GM19467 (cell line): ENCODE data around the gene KHDC4.
"Not testable (repeated sequence)": the region's sequence is repeated elsewhere in the genome, so short reads cannot be mapped to it uniquely, and the experiment has no call there.

Source experiments
- ATAC-seq: cut with Tn5 transposase; IDR thresholded peaks from one replicate; pipeline ENCODE4 v1.9.1; 2021; ENCODE audit warnings: mild to moderate bottlenecking, moderate library complexity; ENCODE audit not compliant: unreplicated experiment

Gene KHDC4

DNA sequence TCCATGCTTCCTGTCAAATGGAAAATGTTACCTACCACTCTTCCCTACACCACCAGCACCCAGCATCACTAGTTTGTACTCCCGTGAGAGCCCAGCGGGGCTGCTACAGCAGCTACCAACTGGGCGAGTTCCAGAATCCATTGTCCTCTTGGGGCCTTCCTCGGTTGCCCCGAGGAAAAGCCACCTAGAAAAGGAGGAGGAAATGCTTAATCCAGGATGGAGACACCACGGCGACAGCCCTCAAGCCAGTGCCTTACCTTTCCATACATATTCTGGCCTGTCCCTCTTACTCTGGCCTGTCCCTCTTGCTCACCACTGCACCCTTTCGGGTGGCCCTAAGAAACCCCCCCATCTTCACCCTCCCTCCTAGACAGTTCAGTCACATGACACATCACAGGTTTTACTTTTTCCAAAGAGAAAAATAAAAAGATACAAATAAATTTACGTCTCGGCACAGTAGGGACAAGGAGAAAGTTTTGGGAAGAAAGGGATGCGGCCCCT, 23.5 kb downstream of the KHDC4 start:
- no peak for ATAC-seq

DNA sequence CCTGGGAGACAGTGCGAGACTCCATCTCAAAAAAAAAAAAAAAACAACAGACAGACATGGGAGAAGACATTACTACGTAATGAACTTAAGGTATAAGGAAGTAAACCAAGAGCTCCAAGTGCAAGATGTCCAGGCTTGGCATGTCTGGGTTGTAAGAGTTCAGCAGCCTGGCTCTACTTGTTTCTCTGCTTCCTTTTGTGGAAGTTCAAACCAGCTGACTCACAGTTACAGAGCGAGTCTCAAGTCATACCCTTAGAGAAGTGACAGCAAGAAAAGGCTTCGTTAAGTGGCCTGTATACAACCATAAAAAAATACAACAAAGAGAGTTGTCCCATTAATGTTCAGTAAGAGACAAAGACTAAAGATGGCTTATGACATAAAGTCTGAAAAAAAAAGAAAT, 24.3 kb downstream of the KHDC4 start:
- no peak for ATAC-seq

DNA sequence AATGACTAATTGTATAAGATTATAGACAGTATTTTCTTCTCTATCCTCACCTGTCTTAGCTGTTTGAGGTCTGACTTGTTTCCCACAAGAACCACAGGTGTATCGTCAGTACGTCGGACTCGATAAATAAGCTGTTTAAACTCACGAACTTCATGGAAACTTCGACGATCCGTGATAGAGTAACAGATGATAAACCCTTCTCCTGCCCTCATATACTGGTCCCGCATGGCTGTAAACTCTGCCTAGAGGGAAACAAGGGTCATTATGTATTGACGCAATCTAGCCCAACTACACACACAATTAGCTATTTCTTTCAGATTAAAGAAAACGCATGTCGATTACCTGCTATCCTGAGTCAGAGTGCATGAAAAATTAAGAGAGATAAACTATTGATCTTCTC, 30.0 kb downstream of the KHDC4 start:
- no peak for ATAC-seq

DNA sequence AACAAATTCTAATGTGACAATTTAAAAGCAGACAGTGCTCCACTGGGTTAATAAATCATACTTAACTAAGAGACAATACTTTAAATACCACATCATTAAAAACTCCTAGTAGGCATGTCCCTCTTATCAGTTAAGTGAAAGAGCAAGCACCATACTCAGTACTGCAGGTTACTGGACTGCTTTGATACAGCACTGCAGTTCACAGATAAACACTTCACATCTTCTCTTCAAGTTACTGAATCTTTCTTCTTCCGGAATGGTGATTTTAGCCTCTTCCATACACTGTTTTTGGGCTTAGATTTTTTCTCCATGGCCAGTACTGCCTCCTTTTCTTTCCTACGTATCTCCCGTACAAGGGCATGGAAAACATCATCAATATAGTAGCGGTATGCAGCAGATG, 34.1 kb downstream of the KHDC4 start:
- no peak for ATAC-seq

DNA sequence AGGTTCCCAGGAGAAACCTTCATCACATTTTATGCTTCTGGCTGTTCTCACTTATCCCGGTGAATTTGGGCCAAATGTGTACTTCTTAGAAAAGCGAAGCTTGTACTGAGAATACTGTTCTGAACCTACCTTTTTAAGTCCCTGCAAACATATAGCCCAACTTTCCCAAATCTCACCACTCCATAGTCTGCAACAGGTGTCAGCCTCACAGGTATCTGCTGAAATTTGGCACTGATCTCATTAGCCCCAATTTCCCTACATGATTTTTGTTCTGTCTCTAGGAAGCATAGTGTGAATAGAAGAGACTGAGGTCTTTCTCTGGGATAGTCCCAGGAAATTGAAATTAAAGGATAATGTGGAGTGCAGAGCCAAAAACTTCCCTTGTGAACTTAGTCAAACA, 34.5 kb downstream of the KHDC4 start:
- ATAC-seq = no peak

DNA sequence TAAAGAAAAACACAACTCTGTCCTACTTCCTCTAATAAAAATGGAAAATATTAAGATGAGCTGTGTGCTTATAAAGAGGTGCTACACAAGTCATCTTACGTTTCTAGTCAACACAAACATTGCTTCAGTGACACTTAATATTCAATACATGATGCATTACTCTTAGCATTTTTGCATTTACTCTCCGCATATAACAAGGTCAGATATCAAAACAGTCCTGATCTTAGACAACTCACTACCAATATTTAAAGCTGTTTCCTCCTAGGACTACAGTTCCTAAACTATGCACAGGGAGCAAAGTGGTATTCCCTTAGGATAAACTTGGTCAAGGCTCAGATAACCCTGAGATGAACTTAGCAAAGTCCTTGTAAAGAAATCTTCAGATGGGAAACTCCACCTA, 35.3 kb downstream of the KHDC4 start:
- ATAC-seq = no peak

DNA sequence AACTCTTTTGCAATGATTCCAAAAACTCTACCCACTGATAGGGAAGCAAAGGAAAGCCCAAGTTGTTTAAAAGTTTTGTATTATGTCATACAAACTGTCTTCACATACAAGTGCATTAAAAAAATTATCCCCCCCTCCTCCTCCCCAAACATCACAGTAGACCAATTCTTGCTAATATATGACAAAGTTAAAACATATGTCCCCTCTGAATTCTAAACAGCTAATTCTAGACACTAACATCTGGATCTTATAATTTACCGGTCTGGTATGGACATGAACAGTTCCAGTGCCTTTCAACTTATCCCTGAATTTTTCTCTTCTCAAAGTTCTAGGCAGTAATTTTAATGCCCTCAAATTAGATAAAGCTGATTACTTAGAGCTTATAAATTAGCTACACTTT, 36.5 kb downstream of the KHDC4 start:
- no peak for ATAC-seq

DNA sequence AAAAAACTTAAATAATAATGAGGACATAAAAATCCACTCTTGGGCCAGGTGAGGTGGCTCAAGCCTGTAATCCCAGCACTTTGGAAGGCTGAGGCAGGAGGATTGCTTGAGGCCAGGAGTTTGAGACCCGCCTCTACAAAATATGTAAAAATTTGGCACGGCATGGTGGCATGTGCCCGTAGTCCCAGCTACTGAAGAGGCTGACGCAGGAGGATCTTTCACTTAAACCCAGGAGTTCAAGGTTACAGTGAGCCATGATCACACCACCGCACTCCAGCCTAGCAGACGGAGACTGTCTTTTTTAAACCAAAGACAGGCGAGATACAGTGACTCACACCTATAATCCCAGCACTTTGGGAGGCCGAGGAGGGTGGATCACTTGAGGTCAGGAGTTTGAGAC, 37.7 kb downstream of the KHDC4 start:
- ATAC-seq = not testable (repeated sequence)

DNA sequence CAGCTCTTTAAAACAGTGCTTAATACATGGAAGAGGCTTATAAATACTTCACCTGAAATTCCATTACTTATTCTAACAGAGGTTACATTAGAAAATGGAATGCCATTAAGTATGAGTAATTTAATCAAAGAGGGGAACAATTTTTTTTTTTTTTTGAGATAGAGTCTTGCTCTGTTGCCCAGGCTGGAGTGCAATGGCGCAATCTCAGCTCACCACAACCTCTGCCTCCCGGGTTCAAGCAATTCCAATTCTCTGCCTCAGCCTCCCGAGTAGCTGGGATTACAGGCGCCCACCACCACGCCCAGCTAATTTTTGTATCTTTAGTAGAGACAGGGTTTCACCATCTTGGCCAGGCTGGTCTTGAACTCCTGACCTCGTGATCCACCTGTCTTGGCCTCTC, 38.6 kb downstream of the KHDC4 start:
- ATAC-seq = not testable (repeated sequence)

DNA sequence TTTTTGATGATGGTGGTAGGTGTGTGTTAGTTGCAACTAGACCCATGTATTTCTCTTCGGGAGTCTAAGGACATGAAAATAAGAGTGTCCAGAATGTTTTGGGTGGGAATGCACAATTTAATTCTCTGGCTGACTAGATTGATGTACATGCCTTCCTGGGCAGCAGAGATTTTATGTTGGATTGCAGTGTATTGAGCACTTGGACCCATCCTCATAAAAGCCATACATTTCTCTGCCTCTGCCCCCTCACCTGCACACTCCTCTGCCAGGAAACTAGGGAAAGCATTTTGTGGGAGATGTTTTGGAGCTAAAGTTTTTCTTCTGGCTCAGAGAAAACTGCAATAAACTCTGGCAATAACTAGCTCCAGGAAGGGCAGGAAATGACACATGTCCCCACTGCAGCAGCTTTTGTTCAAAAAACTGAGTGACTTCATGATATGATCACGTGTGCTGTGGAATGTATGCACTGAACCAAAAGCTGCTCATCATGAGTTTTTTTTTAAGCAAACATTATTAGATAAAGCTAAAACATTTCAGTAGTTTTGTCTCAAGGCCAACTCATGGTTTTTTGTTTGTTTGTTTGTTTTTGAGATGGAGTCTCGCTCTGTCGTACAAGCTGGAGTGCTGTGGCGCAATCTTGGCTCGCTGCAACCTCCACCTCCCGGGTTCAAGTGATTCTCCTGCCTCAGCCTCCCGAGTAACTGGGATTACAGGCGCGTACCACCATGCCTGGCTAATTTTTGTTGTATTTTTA, 40.6 kb downstream of the KHDC4 start:
- no peak for ATAC-seq

DNA sequence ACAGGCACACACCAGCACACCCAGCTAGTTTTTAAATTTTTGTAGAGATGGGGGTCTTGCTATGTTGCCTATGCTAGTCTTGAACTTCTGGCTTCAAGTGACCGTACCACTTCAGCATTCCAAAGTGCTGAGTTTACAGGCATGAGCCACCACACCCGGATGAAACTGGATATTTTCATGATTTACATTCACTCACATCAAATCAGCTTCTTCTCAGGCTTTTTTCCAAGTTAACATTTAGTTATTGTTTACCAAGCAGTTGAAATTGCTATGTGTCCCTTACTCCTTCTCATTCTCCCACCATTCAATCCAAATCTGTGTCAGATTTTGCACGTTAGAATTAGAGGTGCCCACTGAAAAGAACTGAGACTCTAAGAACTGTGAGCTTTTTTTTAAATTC, 41.4 kb downstream of the KHDC4 start:
- no peak for ATAC-seq

DNA sequence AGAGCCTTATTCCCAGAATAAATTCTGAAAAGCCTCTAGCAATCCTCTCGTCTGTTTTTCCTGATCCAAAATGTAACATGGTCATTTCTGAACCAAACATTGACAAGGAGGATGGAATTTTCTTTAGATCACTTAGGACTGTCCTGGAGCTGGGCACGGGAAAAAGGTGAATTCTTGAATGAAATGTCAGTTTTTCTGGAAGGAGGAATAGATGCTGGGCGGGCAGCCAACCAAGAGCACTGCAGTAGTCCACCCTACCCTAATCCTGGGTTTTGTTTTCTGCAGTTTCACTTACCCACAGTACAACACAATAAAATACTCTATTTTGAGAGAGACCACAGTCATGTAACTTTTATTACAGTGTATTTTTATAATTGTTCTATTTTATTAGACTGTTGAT, 44.0 kb downstream of the KHDC4 start:
- ATAC-seq = no peak

DNA sequence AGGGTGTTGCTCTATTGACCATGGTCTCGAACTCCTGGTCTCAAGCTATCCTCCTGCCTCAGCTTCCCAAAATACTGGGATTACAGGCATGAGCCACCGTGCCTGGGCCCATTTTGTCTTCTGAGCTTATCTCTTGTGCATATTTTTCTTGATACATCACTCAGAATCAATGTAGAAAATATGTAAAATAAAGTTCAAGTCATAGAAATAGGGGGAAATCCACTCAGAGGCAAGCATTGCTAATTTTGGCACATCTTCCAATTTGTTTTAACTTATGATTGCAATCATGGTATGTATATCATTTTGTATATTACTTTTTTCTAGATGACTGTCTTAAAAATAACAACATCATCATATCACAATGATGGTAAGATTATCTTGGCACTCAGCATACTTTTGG, 44.6 kb downstream of the KHDC4 start:
- no peak for ATAC-seq

DNA sequence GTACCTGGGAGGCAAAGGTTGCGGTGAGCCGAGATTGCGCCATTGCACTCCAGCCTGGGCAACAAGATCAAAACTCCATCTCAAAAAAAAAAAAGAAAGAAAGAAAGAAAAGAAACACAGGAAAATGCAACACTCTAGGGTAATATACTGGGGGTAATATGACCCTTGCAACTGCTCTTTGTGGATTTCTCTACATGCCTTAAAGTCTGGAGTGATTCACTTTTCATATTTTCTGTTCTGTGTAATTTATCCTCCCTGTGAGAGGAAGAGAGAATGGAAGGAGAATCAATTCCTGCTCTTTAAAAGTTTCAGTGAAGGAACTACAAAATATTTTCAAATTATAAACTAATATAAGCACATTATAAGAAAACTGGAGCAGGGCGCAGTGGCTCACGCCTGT, 45.7 kb downstream of the KHDC4 start:
- no peak for ATAC-seq

DNA sequence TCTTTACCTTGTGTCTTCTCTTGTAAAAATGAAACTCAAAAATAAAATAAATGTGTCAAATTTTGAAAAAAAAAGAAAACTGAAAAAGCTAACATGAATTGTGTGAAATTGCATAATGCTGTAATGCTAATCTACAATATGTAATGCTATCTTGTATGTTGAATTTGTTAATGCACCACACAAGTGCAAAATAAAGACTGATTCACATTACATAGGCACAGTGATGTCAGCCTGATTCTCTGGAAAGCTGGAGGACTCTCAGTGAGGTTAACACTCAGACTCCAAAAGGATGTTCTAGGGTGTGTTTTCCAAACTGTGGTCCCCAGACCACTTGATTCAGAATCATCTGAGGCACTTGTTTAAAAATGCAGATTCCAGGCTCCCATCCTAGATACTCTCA, 49.2 kb downstream of the KHDC4 start:
- ATAC-seq = no peak

DNA sequence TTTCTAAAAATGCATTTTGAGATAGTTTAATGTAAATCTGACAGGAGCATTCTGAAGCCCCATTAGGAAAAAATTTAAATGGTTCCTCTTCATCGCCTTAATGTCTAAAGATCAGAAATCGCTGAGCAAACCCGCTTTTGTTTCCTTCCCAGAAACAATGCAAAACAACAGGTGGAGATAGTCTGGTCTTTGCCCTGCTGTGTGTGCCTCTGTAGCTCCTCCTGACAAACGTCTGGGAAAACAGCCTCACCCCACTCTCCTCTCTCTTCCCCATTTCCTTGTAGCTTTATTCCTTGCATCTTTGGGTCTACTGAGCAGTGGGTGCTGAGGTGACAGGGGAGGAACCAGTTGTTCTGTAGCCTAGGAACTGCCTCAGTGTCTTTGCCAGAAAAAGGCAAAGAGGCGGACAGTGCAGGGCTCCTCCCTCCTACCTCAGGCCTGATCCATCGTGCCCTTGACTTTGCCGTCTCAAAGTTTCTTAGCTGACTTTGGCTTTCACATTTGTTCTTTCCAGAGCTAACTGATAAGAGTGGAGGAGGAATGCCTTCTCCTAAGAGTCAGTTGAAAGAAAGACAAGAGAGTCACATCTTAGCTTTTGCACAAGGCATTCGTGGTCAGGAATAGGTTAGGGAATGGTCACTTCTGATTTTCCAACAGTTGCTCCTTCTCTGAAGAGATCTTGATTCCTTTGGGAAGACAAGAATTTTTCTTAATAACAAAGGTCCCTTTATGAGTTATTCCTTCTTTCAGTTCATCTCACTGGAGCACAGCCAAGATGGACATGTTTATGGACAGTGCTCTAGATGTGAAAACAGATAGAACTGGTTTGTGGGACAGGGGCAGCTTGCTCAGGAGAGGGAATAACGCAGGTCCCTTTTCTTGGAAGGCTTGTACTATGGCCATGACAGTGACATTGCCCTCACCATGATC, 49.9 kb downstream of the KHDC4 start:
- no peak for ATAC-seq

DNA sequence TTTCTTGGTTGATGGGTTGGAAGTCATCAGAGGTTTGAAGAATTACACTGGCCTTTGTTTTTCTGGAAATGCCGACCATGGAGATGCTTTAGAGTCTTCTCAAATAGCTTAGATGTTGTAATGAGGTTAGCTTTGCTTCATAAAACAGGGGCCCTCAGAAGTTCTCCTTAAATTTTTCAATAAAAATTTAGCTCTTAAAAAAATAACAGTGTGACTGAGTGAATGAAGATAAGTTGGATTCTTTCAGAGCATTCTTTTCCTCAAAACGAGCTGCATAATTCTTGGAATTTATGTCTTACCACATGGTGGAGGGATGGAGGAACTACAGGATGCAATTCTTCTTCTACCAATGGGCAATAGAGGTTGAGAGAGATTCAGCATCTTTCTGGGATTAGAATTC, 51.4 kb downstream of the KHDC4 start:
- ATAC-seq = no peak

DNA sequence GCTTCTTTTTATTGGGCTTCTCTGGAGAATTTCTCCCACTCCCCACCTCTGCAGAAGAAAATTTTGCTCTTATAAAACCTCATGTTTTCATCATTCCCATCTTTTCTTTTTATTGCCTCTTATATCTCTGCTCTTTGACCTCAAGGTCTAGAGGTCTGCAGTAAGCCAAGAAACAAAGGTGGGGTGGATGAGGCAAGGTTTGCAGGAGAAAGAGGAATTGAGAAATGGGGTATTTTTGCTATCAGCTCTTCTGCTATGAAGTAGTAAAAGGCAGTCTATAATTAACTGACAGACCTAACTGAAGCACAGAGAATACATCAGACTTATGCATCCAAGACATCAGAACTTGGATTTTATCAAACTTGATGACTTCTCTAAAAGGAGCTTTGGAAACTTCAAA, 52.0 kb downstream of the KHDC4 start:
- no peak for ATAC-seq

DNA sequence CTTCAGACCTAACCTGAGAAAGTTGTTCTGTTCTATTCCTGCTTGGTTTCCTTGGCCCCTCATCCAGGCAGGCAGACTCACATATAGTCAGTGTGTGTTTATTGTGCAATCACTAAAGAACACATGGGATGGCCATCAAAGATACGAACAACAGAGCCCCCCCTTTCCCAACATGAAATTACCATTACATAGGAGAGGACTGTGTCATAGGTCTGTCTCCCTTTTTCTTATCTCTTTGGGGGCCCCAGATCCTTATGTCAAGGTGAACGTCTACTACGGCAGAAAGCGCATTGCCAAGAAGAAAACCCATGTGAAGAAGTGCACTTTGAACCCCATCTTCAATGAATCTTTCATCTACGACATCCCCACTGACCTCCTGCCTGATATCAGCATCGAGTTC, 53.3 kb downstream of the KHDC4 start:
- no peak for ATAC-seq

DNA sequence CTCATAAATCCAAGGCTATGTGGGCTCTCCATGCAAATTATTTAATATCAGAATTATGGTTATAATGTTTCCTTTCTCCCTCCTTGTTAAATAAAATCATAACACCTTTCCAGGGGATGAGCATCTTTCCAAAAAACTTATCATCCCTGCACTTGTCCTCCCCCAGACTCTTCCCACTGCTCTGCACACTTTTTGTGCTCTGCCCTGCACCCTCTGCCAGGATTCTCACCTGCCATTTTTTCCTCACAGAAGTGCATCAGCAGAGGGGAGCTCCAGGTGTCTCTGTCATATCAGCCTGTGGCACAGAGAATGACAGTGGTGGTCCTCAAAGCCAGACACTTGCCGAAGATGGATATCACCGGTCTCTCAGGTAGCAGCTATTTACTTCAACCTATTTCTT, 54.0 kb downstream of the KHDC4 start:
- ATAC-seq = no peak

DNA sequence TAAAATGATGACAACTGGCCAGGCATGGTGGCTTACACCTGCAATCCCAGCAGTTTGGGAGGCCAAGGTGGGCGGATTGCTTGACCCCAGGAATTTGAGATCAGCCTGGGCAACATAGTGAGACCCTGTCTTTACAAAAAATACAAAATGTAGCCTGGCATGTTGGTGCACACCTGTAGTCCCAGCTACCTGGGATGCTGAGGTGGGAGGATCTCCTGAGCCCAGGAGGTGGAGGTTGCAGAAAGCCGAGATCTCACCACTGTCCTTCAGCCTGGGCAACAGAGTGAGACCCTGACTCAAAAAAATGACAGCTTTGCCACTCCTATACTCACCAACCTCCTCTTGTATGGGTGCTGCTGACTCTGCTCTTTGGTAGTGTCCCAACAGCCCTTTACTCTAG, 56.3 kb downstream of the KHDC4 start:
- no peak for ATAC-seq

DNA sequence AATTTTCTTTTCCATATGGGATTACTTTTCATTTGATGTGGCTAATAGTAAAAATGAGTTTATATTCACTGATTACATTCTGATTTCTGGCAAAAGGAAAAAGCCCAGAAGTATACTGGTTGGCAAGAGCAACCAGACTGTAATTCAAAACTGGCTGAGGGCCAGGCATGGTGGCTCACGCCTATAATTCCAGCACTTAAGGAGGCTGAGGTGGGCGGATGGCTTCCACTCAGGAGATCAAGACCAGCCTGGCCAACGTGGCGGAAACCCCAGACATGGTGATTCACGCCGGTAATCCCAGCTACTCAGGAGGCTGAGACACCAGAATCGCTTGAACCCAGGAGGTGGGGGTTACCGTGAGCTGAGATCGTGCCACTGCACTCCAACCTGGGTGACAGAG, 60.4 kb downstream of the KHDC4 start:
- ATAC-seq = no peak
